AML-193 (cell line): ENCODE data around the gene FNDC4.
"Not testable (repeated sequence)": the region's sequence is repeated elsewhere in the genome, so short reads cannot be mapped to it uniquely, and the experiment has no call there.

ENCODE experiments used
- DNase-seq, 2 experiments: peaks; one replicate each; lab custom pipeline; 2025; lab: John Stamatoyannopoulos, UW

FNDC4 gene, protein sequence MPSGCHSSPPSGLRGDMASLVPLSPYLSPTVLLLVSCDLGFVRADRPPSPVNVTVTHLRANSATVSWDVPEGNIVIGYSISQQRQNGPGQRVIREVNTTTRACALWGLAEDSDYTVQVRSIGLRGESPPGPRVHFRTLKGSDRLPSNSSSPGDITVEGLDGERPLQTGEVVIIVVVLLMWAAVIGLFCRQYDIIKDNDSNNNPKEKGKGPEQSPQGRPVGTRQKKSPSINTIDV

DNA sequence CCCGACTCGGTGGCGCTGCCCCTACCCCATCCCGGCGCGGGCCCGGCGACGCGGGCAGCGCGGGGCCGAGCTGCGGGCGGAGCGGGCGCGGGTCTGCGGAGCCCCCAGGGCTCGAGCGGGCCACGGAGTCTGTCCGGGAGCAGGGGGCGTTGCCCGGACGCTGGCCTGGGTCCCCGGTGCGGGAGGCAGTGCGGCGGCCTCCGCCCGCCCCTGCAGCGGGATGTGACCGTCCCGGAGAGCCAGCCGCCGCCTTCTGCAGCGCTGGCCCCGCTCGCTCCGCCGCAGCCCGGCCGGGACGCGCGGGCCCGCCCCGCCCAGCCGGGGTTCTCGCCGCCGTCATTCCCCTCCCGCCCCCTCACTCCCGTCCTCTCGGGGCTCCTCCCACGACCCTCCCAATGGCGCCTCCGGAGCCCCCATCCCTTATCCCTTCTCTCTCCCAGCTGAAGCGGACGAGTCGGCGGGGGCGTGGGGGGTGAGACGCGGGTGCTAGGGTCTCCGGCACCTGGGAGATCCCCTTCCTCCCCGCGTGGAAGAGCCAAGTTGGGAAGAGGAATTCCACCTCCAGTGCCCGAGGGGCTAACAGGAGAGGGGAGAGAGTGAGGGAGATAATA, at the start of gene FNDC4:
TSS of gene FNDC4 (minus strand) at position 257 of the 611 bp plus-strand sequence. CDS start 521 bp downstream, outside the sequence.
- DNase-seq: no peak

DNA sequence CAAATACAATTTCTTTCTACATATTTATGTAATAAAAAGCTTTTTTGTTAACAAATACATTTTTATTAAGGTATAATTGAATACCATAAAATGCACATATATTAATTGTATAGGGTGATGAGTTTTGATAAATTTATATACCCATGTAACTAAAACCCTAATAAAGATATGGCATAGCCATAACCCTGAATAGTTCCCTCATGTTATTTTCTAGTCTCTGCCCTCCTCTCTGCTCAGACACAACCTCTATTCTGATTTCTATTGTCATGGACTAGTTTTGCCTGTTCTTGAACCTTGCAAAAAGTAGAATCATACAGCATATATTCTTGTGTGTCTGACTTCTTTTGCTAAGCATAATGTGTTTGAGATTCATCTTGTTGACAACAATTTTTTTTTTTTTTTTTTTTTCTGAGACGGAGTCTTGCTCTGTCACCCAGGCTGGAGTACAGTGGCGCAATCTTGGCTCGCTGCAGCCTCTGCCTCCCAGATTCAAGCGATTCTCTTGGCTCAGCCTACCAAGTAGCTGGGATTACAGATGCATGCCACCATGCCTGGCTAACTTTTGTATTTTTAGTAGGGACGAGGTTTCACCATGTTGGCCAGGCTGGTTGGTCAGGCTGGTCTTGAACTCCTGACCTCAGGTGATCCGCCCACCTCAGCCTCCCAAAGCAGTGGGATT, 49.3 kb upstream of the FNDC4 start:
- no peak for DNase-seq

DNA sequence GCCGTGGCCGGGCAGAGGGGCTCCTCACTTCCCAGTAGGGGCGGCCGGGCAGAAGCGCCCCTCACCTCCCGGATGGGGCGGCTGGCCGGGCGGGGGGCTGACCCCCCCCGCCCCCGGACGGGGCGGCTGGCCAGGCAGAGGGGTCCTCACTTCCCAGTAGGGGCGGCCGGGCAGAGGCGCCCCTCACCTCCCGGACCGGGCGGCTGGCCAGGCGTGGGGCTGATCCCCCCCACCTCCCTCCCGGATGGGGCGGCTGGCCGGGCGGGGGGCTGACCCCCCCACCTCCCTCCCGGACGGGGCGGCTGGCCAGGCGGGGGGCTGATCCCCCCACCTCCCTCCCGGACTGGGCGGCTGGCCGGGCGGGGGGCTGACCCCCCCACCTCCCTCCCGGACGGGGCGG, 44.6 kb upstream of the FNDC4 start:
- not testable (repeated sequence) for DNase-seq

DNA sequence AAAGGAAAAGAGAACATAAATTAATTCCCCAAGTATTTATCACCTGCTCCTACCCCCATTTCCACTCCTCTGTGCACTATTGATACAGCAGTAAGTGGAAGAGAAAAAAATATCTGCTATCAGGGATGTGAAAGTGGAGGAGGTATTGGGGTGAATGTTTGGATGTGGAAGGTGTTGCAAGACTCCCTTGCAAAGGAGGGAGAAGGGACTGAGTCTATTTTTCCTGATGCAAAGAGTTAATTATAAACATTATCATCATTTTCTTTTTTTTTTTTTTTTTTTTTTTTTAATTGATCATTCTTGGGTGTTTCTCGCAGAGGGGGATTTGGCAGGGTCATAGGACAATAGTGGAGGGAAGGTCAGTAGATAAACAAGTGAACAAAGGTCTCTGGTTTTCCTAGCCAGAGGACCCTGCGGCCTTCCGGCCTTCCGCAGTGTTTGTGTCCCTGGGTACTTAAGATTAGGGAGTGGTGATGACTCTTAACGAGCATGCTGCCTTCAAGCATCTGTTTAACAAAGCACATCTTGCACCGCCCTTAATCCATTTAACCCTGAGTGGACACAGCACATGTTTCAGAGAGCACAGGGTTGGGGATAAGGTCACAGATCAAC, 43.9 kb upstream of the FNDC4 start:
- DNase-seq: not testable (repeated sequence)

DNA sequence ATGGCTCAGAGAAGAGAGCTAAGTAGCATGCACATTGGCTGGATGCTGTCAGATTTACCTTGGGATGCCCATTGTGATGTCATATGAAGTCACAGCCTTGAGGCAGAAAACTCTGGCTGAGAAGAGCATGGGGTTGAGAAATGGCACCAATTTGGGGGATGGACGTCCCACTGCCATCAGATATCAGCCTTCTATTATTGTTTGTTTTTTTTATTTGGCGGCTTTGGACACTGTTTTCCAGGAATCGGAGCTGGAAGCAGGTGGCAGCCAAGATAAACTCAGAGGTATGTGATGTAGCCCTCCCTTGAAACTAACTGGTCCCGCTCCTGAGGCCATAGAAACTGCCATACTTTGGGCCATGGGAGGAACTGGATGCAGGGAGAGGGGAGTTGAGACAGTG, 42.3 kb upstream of the FNDC4 start:
- no peak for DNase-seq

DNA sequence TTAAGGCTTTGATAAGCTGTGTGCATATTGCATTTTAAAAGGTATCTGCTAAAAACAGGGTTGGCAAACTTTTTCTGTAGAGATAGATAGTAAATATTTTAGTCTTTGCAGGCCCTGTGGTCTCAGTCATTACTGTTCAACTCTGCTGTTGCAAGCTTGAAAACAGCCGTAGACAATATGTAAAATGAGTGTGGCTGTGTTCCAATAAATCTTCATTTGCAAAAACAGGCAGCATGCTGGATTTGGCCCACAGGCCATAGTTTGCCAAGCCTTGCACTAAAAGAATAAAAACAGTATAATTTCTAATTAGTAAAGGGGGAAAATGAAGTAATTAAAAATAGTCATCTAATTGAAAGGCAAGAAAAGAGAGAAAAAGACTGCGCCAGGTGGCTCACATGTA, 37.0 kb upstream of the FNDC4 start:
- no peak for DNase-seq

DNA sequence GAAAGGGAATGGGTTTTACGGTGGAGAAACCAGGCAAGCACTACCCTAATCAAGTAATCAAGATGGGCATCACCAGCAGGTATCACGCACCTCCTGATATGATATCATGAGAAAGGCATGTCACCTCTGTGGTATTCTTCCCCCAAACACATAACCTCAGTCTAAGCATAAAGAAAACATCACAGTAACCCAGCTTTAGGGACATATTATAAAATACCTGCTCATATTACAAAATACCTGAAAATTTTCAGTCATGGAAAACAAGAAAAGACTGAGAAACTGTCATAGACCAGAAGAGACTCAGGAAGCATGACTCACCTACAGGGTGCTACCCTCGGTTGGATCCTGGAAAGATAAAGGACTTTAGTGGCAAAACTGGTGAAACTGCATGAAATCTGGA, 32.2 kb upstream of the FNDC4 start:
- no peak for DNase-seq

DNA sequence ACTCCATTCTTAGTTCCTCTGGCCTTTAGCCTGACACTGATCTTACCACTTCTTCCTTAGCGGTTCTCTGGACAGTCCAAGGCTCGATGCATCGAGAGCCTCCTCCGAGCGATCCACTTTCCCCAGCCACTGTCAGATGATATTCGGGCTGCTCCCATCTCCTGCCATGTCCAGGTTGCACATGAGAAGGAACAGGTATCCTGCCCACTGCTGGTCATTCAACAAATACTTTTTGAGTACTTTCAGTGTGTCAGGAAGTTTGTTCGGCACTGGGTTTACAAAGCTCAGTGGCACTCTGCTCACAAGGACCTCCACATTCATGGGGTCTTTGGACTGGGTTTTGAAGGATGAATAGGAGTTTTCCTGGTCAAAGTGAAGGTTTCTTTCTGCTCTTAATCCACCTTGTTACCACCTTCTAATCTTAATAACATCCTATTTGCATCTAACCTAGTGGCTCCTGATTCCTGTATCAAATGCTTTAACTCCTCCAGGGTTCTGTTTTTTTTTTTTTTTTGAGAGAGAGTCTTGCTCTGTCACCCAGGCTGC, 27.5 kb upstream of the FNDC4 start:
- no peak for DNase-seq

DNA sequence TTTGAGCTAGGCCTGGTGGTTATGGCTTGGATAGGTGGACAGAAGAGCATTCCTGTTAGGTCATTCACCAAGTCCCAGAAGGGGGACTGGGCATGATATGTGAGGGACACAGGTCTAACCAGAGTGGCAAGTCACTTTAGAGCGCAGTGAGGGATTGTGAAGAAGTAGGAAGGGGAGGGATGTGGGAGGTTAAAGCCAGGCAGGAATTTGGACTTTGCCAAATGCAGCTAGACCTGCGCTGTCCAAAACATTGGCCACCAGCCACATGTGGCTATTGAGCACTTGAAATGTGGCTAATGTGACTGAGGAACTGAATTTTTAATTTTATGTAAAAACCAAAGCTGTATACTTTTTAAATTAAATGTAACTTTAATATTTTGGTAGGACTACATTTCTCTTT, 25.3 kb upstream of the FNDC4 start:
- DNase-seq: no peak

DNA sequence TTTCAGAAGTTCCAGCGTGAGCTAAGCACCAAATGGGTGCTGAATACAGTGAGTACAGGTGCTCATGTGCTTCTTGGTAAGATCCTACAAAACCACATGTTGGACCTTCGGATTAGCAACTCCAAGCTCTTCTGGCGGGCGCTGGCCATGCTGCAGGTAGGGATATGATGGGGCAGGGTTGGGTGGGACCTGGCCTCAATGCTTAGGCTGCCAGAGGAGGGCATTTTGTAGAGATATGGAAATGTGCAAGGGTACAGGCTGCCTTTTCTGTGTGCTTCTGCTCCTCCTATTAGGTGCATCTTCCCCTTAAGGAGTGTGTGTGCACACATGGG, 23.7 kb upstream of the FNDC4 start:
- DNase-seq: no peak

DNA sequence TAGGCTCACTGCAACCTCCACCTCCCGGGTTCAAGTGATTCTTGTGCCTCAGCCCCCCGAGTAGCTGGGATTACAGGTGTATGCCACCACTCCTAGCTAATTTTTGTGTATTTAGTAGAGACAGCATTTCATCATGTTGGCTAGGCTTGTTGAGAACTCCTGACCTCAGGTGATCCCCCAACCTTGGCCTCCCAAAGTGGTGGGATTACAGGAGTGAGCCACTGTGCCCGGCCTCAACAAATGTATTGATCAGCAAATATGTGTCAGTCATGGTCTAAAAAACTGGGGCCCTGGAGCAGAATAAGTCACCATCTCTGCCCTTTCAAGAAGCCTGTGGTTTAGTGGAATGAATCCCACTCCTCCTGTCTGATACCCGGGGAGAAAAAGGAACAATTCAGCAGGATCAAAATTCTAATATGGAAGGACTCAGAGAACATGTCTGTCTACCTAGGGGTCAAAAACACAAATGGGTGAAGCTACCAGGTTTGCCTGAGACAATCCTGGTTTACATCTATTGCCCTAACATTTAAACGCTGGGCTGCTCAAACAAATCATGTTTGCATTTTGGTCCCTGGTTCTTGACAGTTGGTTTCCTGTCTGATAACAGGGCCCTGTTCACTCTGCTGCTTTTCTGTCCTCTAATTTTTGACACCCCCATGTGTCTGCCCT, 23.2 kb upstream of the FNDC4 start:
- DNase-seq: no peak

DNA sequence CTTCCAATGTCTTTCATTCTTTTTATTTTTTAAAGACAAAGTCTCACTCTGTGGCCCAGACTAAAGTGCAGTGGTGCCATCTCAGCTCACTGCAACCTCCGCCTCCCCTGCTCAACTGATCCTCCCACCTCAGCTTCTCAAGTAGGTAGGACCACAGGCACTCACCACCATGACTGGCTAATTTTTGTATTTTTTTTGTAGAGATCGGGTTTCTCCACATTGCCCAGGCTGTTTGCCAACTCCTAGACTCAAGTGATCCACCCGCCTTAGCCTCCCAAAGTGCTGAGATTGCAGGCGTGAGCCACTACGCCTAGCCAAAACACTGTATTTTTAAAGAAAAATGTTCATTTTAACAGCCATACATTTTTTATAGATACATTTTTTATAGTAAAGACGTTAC, 14.3 kb upstream of the FNDC4 start:
- no peak for DNase-seq

DNA sequence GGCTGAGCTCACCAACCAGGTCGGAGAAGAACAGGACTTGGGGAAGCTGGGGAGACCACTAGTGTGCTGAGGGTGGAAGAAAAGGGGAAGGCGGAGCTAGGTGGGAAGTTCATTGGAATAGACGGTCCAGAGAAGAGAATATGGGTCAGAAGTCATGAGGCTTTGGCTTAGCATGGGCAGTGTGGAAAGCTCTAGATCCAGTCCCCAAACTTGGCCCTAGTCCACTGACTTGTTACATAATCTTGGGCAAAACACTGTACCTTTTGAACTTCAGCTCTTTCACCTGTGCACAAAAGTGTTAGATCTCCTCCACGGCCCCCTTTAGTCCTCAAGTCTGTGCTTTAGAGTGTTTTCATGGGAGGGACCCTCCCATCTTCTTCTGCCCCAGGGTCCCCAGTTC, 12.3 kb upstream of the FNDC4 start:
- no peak for DNase-seq

DNA sequence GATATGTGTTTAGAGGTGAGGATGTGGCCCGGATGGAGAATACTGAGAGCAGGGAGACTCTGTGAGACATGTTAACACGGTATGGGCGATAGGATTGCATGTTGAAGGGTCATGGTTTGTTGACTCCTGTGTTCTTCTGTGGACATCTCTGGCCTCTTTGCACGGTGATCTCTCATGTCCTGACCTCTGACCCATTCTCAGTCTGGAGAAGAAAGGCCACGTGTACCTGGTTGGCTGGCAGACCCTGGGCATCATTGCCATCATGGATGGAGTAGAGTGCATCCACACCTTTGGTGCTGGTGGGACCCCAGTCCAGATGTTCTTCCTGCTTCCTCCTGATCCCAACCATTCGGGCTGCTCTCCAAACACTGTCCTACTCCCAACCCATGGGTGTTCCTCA, 11.6 kb upstream of the FNDC4 start:
- no peak for DNase-seq

DNA sequence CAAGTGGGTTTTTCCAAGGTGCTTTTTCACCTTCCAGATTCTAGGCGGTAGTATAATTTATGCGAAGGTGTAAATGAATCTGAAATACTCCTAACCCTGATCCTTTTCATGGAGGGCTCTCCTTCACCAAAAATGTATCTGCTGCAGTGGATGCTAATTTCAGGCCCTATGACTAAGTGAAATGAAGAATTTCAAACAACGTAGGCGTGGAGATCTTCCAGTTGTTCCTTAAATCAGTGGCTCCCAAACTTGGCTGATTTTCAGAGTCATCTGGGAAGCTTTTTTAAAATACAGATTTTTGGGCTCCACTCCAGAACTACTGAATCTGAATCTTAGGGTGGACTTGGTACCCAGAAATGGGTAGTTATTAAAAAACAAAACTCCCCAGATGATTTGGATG, 7.1 kb upstream of the FNDC4 start:
- no peak for DNase-seq

DNA sequence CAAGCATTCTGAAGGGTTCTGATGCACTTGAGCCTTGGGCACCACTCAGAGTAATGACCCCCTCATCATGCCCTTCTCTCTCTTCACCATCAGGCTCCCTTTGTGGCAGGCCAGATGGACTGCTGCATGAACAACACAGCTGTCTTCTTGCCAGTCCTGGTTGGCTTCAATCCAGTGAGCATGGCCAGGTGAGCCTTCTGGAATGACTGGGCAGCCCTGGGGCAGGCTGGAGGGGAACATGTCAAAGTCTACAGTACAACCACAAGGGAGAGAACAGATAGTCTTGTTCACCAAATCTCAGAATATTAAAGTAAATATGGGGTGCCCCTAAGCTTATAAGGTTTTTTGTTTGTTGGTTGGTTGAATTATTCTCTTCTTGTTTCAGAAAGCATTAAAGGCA, 6.0 kb upstream of the FNDC4 start:
- DNase-seq: no peak

DNA sequence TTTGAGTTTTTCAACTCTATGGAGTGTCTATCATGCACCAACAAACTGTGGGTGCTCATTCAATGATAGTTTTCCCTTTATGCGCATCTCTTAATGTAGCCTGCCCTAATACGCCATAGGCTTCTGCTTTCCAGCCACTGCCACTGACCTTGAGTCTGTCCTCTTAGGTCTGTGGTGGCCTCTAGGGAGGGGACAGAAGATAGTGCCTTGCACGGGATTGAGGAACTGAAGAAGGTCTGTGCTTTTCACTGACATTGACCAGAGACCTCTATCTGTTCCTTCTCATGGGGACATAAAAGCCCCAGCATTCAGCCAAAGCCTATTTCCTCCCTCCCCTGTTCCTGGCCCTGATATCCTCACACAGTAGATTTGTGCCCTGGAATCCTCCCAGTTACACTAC, 4.0 kb upstream of the FNDC4 start:
- no peak for DNase-seq

DNA sequence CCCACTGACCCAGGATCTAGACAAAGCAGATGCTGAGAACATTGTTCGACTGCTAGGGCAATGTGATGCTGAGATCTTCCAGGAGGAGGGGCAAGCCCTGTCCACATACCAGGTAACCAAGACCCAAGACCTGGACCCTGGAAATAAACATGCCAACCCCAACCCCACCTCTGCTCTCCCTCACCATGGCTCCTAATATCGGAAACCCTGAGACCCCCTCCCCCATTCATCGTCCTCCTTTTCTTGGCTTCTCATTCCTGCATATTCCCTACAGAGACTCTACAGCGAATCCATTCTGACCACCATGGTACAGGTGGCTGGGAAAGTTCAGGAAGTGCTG, 2.3 kb upstream of the FNDC4 start:
- DNase-seq: no peak

DNA sequence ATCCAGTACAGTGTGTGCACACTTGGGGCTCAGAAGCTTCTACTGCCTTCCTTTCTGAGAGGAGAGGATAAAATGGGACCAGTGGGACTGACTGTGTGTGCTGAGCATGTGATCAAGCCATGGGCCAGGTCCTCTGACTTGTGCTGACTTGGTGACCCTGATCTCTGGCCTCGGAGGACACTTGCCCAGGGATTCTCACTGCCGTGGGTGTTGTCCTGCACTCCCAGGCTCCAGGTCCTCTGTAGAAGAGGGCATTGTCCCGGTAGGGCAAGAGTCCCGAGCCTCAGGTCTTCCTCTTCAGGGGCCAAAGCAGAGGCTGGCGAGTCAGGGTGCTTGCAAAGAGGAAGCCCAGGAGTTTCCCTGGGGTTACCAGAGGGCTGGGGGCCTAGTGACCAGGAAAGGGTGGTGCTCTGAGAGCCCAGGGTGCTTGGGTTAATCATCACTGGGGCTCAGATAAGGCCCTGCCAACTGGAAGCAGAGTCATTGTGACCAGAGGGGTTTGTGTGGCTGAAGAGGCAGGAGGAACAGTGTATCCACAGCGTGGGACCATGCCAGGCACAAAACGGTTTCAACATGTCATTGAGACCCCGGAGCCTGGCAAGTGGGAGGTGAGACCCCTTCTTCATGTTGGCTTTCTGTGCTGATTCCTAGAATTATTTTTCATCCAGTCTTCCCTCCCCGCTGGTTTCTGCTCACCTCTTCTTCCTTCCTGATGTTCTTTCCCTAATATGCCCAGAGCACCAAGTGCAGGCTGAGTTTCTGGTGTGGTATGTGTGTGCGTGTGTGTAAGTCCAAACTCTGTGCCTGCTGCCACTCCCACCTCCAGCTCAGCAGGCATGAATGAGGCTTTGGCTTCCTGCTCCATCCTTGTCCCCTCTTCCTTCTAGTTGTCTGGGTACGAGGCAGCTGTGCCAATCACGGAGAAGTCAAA, 1.6 kb upstream of the FNDC4 start, which contains the start of gene GCKR:
TSS of gene GCKR (plus strand) at position 483 of the 931 bp plus-strand sequence. CDS start at position 549, 66 bp downstream.
- DNase-seq: no peak

DNA sequence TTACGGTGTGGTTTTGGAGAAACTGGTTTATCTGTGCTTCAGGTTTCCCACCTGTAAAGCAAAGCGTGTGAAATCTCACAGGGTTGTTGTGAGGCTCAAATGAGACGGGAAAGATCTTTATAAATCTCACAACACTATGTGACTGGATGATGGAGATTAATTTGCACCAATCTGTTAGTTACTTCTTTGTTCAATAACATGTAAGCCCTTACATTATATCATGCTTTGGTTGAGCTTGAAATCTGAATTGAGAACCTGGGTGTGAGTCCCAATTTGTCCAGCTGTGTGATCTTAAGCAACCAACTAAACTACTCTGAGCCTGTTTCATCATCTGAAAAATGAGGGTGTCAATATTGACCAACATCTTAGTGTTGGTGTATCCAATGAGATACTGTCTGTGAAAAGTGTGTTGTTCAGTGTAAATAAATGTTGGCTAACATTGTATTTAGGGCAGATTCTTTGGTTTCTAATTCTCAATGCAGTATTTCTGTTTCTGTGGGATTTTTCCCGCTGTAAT, 898 bp upstream of the FNDC4 start:
- DNase-seq: no peak
